Measurements from ENCODE around the gene NOB1. TPM values are rescaled to one million over a fixed set of nuclear protein-coding genes. Genes with fewer than 3 reads are reported as not detected.
A peak's percentile ranks its signal among the peaks of the same experiment; 100 is the strongest.

Gene NOB1
- total and polyA plus RNA-seq, 4 donors, result 6.9 to 19.7 (median 12.5) TPM

- no peak overlapping the region for H3K27ac ChIP-seq (ENCODE audit: low read depth in 1 of 2, low read length in 2 of 2)
- WGBS, result 52% methylated on average over 2 of the region's 2 CpGs
- H3K4me3 ChIP-seq (ENCODE audit: low read depth in 1 of 3, low read length in 3 of 3), result no peak overlapping the region
- H3K27me3 ChIP-seq (ENCODE audit: control insufficient read depth in 4 of 4, insufficient read depth in 4 of 4, low read length in 3 of 4), result no peaks in the 10 kb centered on the region
- no peak for TF ChIP-seq TAF1 (conservative IDR thresholded peaks at IDR 0.05)
- TF ChIP-seq FOXA2 (IDR thresholded peaks at IDR 0.05), result peak; percentile 11
- peaks cover 0 to 8% (median 3%) of the 10 kb centered on the region in 4 donors for H3K4me1 ChIP-seq (ENCODE audit: control insufficient read depth in 4 of 4, insufficient read depth in 4 of 4, low read length in 3 of 4)
- H3K9me3 ChIP-seq (ENCODE audit: control insufficient read depth in 4 of 4, low read length in 3 of 4), result peaks cover 0 to 6% (median 1%) of the 10 kb centered on the region in 4 donors
- no peak for DNase-seq (ENCODE audit: low spot score)
- H3K9ac ChIP-seq (ENCODE audit: low read depth in 1 of 2, low read length in 2 of 2), result no peak overlapping the region
- H3K36me3 ChIP-seq (ENCODE audit: control insufficient read depth in 4 of 4, insufficient read depth in 3 of 4, low read depth in 1 of 4, low read length in 3 of 4), result peaks cover 0 to 3% (median 0%) of the 10 kb centered on the region in 4 donors
Observed at GRCh38 chr16:69771651-69771967, 16.9 kb upstream of the NOB1 start.

- no peak for TF ChIP-seq FOXA2 (IDR thresholded peaks at IDR 0.05)
- no peak for TF ChIP-seq JUND (IDR thresholded peaks at IDR 0.05)
- TF ChIP-seq, protein P1, sequence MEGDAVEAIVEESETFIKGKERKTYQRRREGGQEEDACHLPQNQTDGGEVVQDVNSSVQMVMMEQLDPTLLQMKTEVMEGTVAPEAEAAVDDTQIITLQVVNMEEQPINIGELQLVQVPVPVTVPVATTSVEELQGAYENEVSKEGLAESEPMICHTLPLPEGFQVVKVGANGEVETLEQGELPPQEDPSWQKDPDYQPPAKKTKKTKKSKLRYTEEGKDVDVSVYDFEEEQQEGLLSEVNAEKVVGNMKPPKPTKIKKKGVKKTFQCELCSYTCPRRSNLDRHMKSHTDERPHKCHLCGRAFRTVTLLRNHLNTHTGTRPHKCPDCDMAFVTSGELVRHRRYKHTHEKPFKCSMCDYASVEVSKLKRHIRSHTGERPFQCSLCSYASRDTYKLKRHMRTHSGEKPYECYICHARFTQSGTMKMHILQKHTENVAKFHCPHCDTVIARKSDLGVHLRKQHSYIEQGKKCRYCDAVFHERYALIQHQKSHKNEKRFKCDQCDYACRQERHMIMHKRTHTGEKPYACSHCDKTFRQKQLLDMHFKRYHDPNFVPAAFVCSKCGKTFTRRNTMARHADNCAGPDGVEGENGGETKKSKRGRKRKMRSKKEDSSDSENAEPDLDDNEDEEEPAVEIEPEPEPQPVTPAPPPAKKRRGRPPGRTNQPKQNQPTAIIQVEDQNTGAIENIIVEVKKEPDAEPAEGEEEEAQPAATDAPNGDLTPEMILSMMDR (IDR thresholded peaks at IDR 0.05; ENCODE audit: low read depth, low read length, missing input control), result no peak
- TF ChIP-seq, protein P2, sequence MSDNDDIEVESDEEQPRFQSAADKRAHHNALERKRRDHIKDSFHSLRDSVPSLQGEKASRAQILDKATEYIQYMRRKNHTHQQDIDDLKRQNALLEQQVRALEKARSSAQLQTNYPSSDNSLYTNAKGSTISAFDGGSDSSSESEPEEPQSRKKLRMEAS (IDR thresholded peaks at IDR 0.05), result no peak
- no peak for TF ChIP-seq GABPA (IDR thresholded peaks at IDR 0.05 in 1 of 2, conservative IDR thresholded peaks at IDR 0.05 in 1 of 2)
- TF ChIP-seq YY1 (IDR thresholded peaks at IDR 0.05), result no peak
- TF ChIP-seq HNF4A (conservative IDR thresholded peaks at IDR 0.05), result no peak
- TF ChIP-seq TAF1 (conservative IDR thresholded peaks at IDR 0.05), result no peak
- TF ChIP-seq, protein P3, sequence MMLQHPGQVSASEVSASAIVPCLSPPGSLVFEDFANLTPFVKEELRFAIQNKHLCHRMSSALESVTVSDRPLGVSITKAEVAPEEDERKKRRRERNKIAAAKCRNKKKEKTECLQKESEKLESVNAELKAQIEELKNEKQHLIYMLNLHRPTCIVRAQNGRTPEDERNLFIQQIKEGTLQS (IDR thresholded peaks at IDR 0.05), result no peak
- no peak for TF ChIP-seq HNF4G (IDR thresholded peaks at IDR 0.05)
- TF ChIP-seq FOXA1 (IDR thresholded peaks at IDR 0.05), result no peak
- TF ChIP-seq NR2F2 (IDR thresholded peaks at IDR 0.05), result no peak
- TF ChIP-seq REST (IDR thresholded peaks at IDR 0.05), result no peak
- no peak for TF ChIP-seq ZBTB33 (IDR thresholded peaks at IDR 0.05)
- no peak for TF ChIP-seq SP1 (IDR thresholded peaks at IDR 0.05)
- TF ChIP-seq RXRA (IDR thresholded peaks at IDR 0.05), result no peak
- TF ChIP-seq RAD21 (IDR thresholded peaks at IDR 0.05), result no peak
- no peak for TF ChIP-seq EGR1 (IDR thresholded peaks at IDR 0.05; ENCODE audit: low read depth in 2 of 2)
- H3K27ac ChIP-seq (ENCODE audit: low read depth in 1 of 2, low read length in 2 of 2), result no peak overlapping the region
- peaks cover 0 to 8% (median 3%) of the 10 kb centered on the region in 4 donors for H3K4me1 ChIP-seq (ENCODE audit: control insufficient read depth in 4 of 4, insufficient read depth in 4 of 4, low read length in 3 of 4)
- H3K27me3 ChIP-seq (ENCODE audit: control insufficient read depth in 4 of 4, insufficient read depth in 4 of 4, low read length in 3 of 4), result no peaks in the 10 kb centered on the region
- H3K9me3 ChIP-seq (ENCODE audit: control insufficient read depth in 4 of 4, low read length in 3 of 4), result no peaks in the 10 kb centered on the region
- H3K36me3 ChIP-seq (ENCODE audit: control insufficient read depth in 4 of 4, insufficient read depth in 3 of 4, low read depth in 1 of 4, low read length in 3 of 4), result no peaks in the 10 kb centered on the region
- DNase-seq (ENCODE audit: low spot score), result no peak
- 50% methylated on average over 2 of the region's 2 CpGs for WGBS
- no peak overlapping the region for H3K4me3 ChIP-seq (ENCODE audit: low read depth in 1 of 3, low read length in 3 of 3)
- H3K9ac ChIP-seq (ENCODE audit: low read depth in 1 of 2, low read length in 2 of 2), result no peak overlapping the region
Observed at GRCh38 chr16:69769404-69769803, 14.7 kb upstream of the NOB1 start.

Measured in liver (tissue), 9 donors.